Thoracic aorta (tissue), 2 donors: ENCODE measurements around the gene SLC6A4. TPM values are rescaled to one million over a fixed set of nuclear protein-coding genes. Genes with fewer than 3 reads are reported as not detected.

Experiments used
- ATAC-seq: fragments of 150-250 bp; one replicate; pipeline ENCODE4 v1.8.0; 2017; ENCODE audit warnings: low read depth; ENCODE audit not compliant: insufficient number of reproducible peaks, low FRiP score
- DNase-seq: peaks from one replicate; pipeline ENCODE4 v3.0.0-alpha.2; 2020; ENCODE audit warnings: low spot score
- H3K27ac ChIP-seq, 2 donors: fragments of 200-600 bp; sonication (generic); 1 replicate in 1 of 2; 2 replicates in 1 of 2; pipeline ENCODE4 v1.5.1; 2016; ENCODE audit warnings: mild to moderate bottlenecking in 2 of 2, moderate library complexity in 2 of 2
- H3K27me3 ChIP-seq: fragments of 200-600 bp; sonication (generic); replicated peaks from 2 replicates; pipeline ENCODE4 v1.6.0; 2016; ENCODE audit warnings: mild to moderate bottlenecking; ENCODE audit not compliant: insufficient read depth
- H3K36me3 ChIP-seq: fragments of 200-600 bp; sonication (generic); one replicate; pipeline ENCODE4 v1.5.1; 2016
- H3K4me1 ChIP-seq, 2 donors: fragments of 200-600 bp; sonication (generic); 1 replicate in 1 of 2; 2 replicates in 1 of 2; pipeline versions ENCODE4 v1.5.1 to v1.6.0; 2016; ENCODE audit warnings: low read depth in 2 of 2, mild to moderate bottlenecking in 1 of 2; ENCODE audit not compliant: control insufficient read depth in 1 of 2
- H3K4me3 ChIP-seq: fragments of 200-600 bp; sonication (generic); 2 replicates; pipeline ENCODE4 v1.5.1; 2016; ENCODE audit warnings: mild to moderate bottlenecking
- H3K9me3 ChIP-seq: fragments of 200-600 bp; sonication (generic); 2 replicates; pipeline ENCODE4 v1.5.1; 2016
- total RNA-seq, 2 donors: library from RNA; depleted of rRNA; stranded (reverse); fragments of >200 nt; gene quantifications; one replicate each; pipeline versions ENCODE4 v1.1.0 to v1.2.3, GENCODE V29; 2016
- TF ChIP-seq, protein P1 (sequence below): fragments of 200-600 bp; sonication (generic); IDR thresholded peaks from one replicate; pipeline ENCODE4 v1.5.1; 2019; ENCODE audit warnings: antibody characterized with exemption

Gene SLC6A4
- total RNA-seq, 2 donors from 2014 or later, result 1.6 to 15.2 TPM

DNA sequence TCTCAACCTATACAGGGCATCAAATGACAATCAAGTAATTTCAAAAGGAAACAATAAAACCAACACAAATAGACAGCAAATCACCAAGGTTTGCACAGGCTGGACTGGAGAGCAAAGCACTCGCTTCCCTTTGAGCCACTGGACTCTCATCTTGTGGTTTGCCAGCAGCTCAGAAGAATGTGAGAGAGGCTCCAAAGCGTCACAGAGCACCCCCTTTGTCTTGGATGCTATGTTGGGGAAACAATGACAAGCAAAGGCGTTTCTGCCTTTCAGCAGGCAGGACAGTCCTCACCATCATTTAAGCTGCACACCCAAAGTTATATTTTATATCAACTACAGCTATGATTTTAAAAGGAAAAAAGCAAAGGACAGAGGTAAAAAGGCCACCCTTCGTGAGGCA, 13.2 kb downstream of the SLC6A4 start:
- Histone ChIP-seq H3K27ac (no peak overlapping the region), H3K4me1 (peaks cover 0 to 13% of the 10 kb centered on the region in 2 donors), H3K36me3 (no peaks in the 10 kb centered on the region), H3K9me3 (no peaks in the 10 kb centered on the region), H3K27me3 (no peaks in the 10 kb centered on the region), H3K4me3 (no peak overlapping the region)
- TF ChIP-seq, protein P1, sequence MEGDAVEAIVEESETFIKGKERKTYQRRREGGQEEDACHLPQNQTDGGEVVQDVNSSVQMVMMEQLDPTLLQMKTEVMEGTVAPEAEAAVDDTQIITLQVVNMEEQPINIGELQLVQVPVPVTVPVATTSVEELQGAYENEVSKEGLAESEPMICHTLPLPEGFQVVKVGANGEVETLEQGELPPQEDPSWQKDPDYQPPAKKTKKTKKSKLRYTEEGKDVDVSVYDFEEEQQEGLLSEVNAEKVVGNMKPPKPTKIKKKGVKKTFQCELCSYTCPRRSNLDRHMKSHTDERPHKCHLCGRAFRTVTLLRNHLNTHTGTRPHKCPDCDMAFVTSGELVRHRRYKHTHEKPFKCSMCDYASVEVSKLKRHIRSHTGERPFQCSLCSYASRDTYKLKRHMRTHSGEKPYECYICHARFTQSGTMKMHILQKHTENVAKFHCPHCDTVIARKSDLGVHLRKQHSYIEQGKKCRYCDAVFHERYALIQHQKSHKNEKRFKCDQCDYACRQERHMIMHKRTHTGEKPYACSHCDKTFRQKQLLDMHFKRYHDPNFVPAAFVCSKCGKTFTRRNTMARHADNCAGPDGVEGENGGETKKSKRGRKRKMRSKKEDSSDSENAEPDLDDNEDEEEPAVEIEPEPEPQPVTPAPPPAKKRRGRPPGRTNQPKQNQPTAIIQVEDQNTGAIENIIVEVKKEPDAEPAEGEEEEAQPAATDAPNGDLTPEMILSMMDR, result no peak
- DNase-seq (no peak), ATAC-seq (no peak)

DNA sequence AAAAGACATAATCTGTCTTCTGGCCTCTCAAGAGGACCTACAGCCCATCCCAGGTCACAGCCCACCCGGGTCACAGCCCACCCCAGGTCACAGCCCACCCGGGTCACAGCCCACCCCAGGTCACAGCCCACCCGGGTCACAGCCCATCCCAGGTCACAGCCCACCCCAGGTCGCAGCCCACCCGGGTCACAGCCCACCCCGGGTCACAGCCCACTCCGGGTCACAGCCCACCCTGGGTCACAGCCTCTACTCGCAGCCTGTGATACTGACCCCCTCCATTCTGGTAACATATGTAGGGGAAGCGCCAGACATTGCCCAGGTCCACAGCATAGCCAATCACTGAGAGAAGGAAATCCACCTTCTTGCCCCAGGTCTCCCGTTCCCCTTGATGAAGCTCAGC, 14.2 kb downstream of the SLC6A4 start:
- Histone ChIP-seq H3K9me3 (no peaks in the 10 kb centered on the region), H3K27ac (no peak overlapping the region), H3K4me1 (peaks cover 0 to 13% of the 10 kb centered on the region in 2 donors), H3K36me3 (no peaks in the 10 kb centered on the region), H3K4me3 (no peak overlapping the region), H3K27me3 (no peaks in the 10 kb centered on the region)
- TF ChIP-seq, protein P1, result no peak
- ATAC-seq (no peak), DNase-seq (no peak)

DNA sequence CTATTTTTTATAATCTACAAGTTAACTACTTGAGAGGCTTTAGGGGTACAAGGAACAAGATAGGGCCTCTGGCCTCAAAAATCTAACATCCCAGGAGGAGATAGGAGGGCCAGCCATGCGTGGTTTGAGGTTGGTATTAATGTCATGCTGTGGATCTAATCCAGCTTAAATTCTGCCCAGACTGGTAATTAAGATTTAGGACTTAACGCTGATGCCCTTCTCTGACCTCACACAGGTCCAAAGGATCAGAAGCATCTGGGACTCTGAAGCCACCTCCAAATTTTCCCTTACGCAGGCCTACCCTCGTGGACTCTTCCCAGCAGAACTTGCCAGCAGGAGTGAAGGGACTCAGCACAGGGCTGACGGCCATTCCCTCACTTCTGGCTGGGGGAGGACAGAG, 15.1 kb downstream of the SLC6A4 start:
- no peak overlapping the region for H3K27ac ChIP-seq
- no peaks in the 10 kb centered on the region for H3K27me3 ChIP-seq
- peaks cover 0 to 11% of the 10 kb centered on the region in 2 donors for H3K4me1 ChIP-seq
- no peak overlapping the region for H3K4me3 ChIP-seq
- ATAC-seq (no peak), DNase-seq (no peak)
- no peaks in the 10 kb centered on the region for H3K36me3 ChIP-seq
- no peaks in the 10 kb centered on the region for H3K9me3 ChIP-seq
- TF ChIP-seq, protein P1, result no peak

DNA sequence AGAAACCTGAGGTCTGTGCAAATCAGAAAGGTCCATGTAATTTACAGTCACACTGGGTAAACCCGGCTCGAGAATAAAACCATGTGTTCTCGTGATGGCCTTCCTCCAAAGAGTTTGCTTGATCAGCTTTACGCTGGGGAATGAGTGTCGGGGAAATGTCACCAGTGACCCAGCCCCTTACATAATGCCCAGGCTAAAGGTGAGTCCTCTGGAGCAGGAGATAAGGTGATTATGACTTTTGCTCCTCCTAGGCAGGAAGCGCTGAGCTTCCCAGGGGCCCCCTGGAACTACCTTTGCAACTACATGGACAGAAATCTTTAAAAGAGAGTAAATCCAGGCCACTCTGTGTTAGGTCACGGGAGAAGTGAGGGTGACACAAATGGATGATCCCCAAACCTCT, 15.7 kb downstream of the SLC6A4 start:
- no peak overlapping the region for H3K4me3 ChIP-seq
- DNase-seq, result no peak
- ATAC-seq, result no peak
- no peaks in the 10 kb centered on the region for H3K36me3 ChIP-seq
- H3K27ac ChIP-seq, result no peak overlapping the region
- TF ChIP-seq, protein P1, result no peak
- H3K9me3 ChIP-seq, result no peaks in the 10 kb centered on the region
- peaks cover 0 to 5% of the 10 kb centered on the region in 2 donors for H3K4me1 ChIP-seq
- no peaks in the 10 kb centered on the region for H3K27me3 ChIP-seq

DNA sequence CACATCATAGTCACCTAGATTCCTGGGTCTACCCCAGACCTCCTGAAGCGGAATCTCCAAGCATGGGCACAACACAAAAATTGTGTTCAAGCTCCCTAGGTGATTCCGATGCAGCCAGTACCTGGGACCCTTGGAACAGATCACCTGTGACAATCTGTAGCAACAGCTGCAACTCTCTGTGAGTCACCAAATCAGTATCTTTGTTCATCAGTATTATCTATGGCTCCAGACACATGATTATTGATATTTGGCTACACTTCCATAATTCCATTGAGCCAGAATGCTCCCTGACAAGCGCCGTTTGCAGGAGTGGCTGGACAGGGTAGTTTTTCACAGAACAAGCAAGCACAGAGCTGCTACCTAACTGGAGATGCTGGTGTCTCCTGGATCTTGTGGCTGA, 16.2 kb downstream of the SLC6A4 start:
- H3K4me1 ChIP-seq, result no peaks in the 10 kb centered on the region
- no peak overlapping the region for H3K27ac ChIP-seq
- H3K9me3 ChIP-seq, result no peaks in the 10 kb centered on the region
- no peak overlapping the region for H3K4me3 ChIP-seq
- H3K27me3 ChIP-seq, result no peaks in the 10 kb centered on the region
- TF ChIP-seq, protein P1, result no peak
- no peak for DNase-seq
- no peaks in the 10 kb centered on the region for H3K36me3 ChIP-seq
- ATAC-seq, result no peak
